GM18867 (cell line): ENCODE measurements around the gene PDE8B.

Experiments used
- ATAC-seq: cut with Tn5 transposase; IDR thresholded peaks from one replicate; pipeline ENCODE4 v1.9.1; 2021; ENCODE audit warnings: mild to moderate bottlenecking, moderate library complexity; ENCODE audit not compliant: unreplicated experiment

PDE8B gene

GRCh38 chr5:77230727-77231470 lies 20.4 kb downstream of the PDE8B start:
- no peak for ATAC-seq

GRCh38 chr5:77231471-77232138 lies 21.1 kb downstream of the PDE8B start:
- no peak for ATAC-seq

GRCh38 chr5:77232574-77233358 lies 22.3 kb downstream of the PDE8B start:
- no peak for ATAC-seq

- ATAC-seq = no peak
These were observed 25.6 kb downstream of the PDE8B start for GRCh38 chr5:77235846-77236721.

- no peak for ATAC-seq
These were observed 28.8 kb downstream of the PDE8B start for GRCh38 chr5:77239126-77239741.

- no peak for ATAC-seq
These were observed 31.0 kb downstream of the PDE8B start for GRCh38 chr5:77241444-77241843.

GRCh38 chr5:77249475-77249874 lies 39.0 kb downstream of the PDE8B start:
- no peak for ATAC-seq

GRCh38 chr5:77250021-77250420 lies 39.5 kb downstream of the PDE8B start:
- no peak for ATAC-seq

- no peak for ATAC-seq
These were observed 41.4 kb downstream of the PDE8B start for GRCh38 chr5:77251921-77252320.

- no peak for ATAC-seq
These were observed 45.1 kb downstream of the PDE8B start for GRCh38 chr5:77255617-77256016.

GRCh38 chr5:77256406-77256805 lies 45.9 kb downstream of the PDE8B start:
- no peak for ATAC-seq

GRCh38 chr5:77258652-77259051 lies 48.2 kb downstream of the PDE8B start:
- ATAC-seq = no peak

GRCh38 chr5:77259476-77259875 lies 49.0 kb downstream of the PDE8B start:
- ATAC-seq = no peak

- no peak for ATAC-seq
These were observed 52.2 kb downstream of the PDE8B start for GRCh38 chr5:77262697-77263096.

- ATAC-seq = no peak
These were observed 55.8 kb downstream of the PDE8B start for GRCh38 chr5:77266291-77266690.

GRCh38 chr5:77267496-77267895 lies 57.0 kb downstream of the PDE8B start:
- no peak for ATAC-seq

- no peak for ATAC-seq
These were observed 61.7 kb downstream of the PDE8B start for GRCh38 chr5:77272206-77272605.

- ATAC-seq = no peak
These were observed 67.3 kb downstream of the PDE8B start for GRCh38 chr5:77277759-77278158.

GRCh38 chr5:77280036-77280435 lies 69.6 kb downstream of the PDE8B start:
- no peak for ATAC-seq

GRCh38 chr5:77281969-77282336 lies 71.5 kb downstream of the PDE8B start:
- ATAC-seq = no peak
